MM.1S (cell line): ENCODE measurements around the gene FGFRL1.

Experiments
- DNase-seq: peaks from one replicate; pipeline ENCODE4 v3.0.0-alpha.2; 2015
- H2AFZ ChIP-seq: fragments of 300-600 bp; sonication (generic); 2 replicates; pipeline ENCODE4 v1.6.0; 2016; ENCODE audit warnings: antibody characterized with exemption, low read length
- H3F3A ChIP-seq: fragments of 300-600 bp; sonication (generic); 2 replicates; pipeline ENCODE4 v1.6.1; 2016; ENCODE audit warnings: mild to moderate bottlenecking, antibody characterized with exemption, low read length, moderate library complexity, mixed read lengths; ENCODE audit not compliant: insufficient read depth
- H3K27ac ChIP-seq: fragments of 300-600 bp; sonication (generic); 2 replicates; pipeline ENCODE4 v1.5.1; 2016; ENCODE audit warnings: mild to moderate bottlenecking, low read length
- H3K27me3 ChIP-seq: fragments of 300-600 bp; sonication (generic); replicated peaks from 2 replicates; pipeline ENCODE4 v1.6.0; 2016; ENCODE audit warnings: low read length; ENCODE audit not compliant: insufficient read depth
- H3K36me3 ChIP-seq: fragments of 300-600 bp; sonication (generic); replicated peaks from 2 replicates; pipeline ENCODE4 v1.6.1; 2016; ENCODE audit warnings: mild to moderate bottlenecking, low read length, mixed read lengths; ENCODE audit not compliant: insufficient read depth
- H3K4me1 ChIP-seq: fragments of 300-600 bp; sonication (generic); 2 replicates; pipeline ENCODE4 v1.6.1; 2016; ENCODE audit warnings: low read length, mixed read lengths
- H3K4me2 ChIP-seq: fragments of 300-600 bp; sonication (generic); 2 replicates; pipeline ENCODE4 v1.6.0; 2016; ENCODE audit warnings: low read depth, low read length
- H3K4me3 ChIP-seq: fragments of 300-600 bp; sonication (generic); 2 replicates; pipeline ENCODE4 v1.5.1; 2016; ENCODE audit warnings: low read length, mixed read lengths
- H3K79me2 ChIP-seq: fragments of 300-600 bp; sonication (generic); 2 replicates; pipeline ENCODE4 v1.6.1; 2016; ENCODE audit warnings: mixed run types, low read length, mixed read lengths
- H3K9ac ChIP-seq: fragments of 300-600 bp; sonication (generic); 2 replicates; pipeline ENCODE4 v1.6.1; 2016; ENCODE audit warnings: low read length, mixed read lengths
- H3K9me2 ChIP-seq: fragments of 300-600 bp; sonication (generic); replicated peaks from 2 replicates; pipeline ENCODE4 v1.6.1; 2016; ENCODE audit warnings: mild to moderate bottlenecking, low read length, mixed read lengths; ENCODE audit not compliant: insufficient read depth
- H3K9me3 ChIP-seq: fragments of 300-600 bp; sonication (generic); replicated peaks from 2 replicates; pipeline ENCODE4 v1.6.1; 2016; ENCODE audit warnings: mild to moderate bottlenecking, low read length, mixed read lengths; ENCODE audit not compliant: insufficient read depth
- H4K20me1 ChIP-seq: fragments of 300-600 bp; sonication (generic); 2 replicates; pipeline ENCODE4 v1.6.1; 2016; ENCODE audit warnings: mild to moderate bottlenecking, low read length, moderate library complexity, mixed read lengths; ENCODE audit not compliant: insufficient read depth
- CTCF ChIP-seq: fragments of 300-600 bp; sonication (generic); IDR thresholded peaks from 2 replicates; pipeline ENCODE4 v1.5.1; 2016; ENCODE audit warnings: antibody characterized with exemption, low read length, mixed read lengths
- EZH2 ChIP-seq: fragments of 300-600 bp; sonication (generic); optimal IDR thresholded peaks from 2 replicates; pipeline ENCODE3; 2017; ENCODE audit warnings: low read depth, mild to moderate bottlenecking, antibody characterized with exemption, low read length, mixed read lengths
- EZH2phosphoT487 ChIP-seq: fragments of 300-600 bp; sonication (generic); IDR thresholded peaks from 2 replicates; pipeline ENCODE4 v1.6.1; 2018; ENCODE audit warnings: antibody characterized with exemption, low read length

The FGFRL1 gene

GRCh38 chr4:1012034-1012739, 761 bp downstream of the FGFRL1 start:
- Histone ChIP-seq H3K9me2 (no peaks in the 10 kb centered on the region), H3F3A (no peaks in the 10 kb centered on the region), H3K79me2 (no peaks in the 10 kb centered on the region), H3K4me2 (no peak overlapping the region), H3K36me3 (no peaks in the 10 kb centered on the region), H3K27ac (no peak overlapping the region), H3K9me3 (no peaks in the 10 kb centered on the region), H4K20me1 (no peaks in the 10 kb centered on the region), H3K4me1 (no peaks in the 10 kb centered on the region), H3K4me3 (no peak overlapping the region), H3K27me3 (no peaks in the 10 kb centered on the region), H3K9ac (no peak overlapping the region), H2AFZ (no peak overlapping the region)
- DNase-seq: no peak
- TF ChIP-seq EZH2phosphoT487 (no peak), CTCF (no peak), EZH2 (no peak)

GRCh38 chr4:1013225-1014073, 2.0 kb downstream of the FGFRL1 start:
- Histone ChIP-seq H3K4me2 (no peak overlapping the region), H3K9ac (no peak overlapping the region), H3K27ac (no peak overlapping the region), H3K79me2 (no peaks in the 10 kb centered on the region), H3K4me1 (no peaks in the 10 kb centered on the region), H3K9me3 (no peaks in the 10 kb centered on the region), H3K9me2 (no peaks in the 10 kb centered on the region), H2AFZ (no peak overlapping the region), H3F3A (no peaks in the 10 kb centered on the region), H4K20me1 (no peaks in the 10 kb centered on the region), H3K36me3 (no peaks in the 10 kb centered on the region), H3K27me3 (no peaks in the 10 kb centered on the region), H3K4me3 (no peak overlapping the region)
- TF ChIP-seq CTCF (no peak), EZH2phosphoT487 (no peak), EZH2 (no peak)
- no peak for DNase-seq

GRCh38 chr4:1014291-1015167, 3.1 kb downstream of the FGFRL1 start:
- Histone ChIP-seq H4K20me1 (no peaks in the 10 kb centered on the region), H3K9ac (no peak overlapping the region), H3K36me3 (no peaks in the 10 kb centered on the region), H3K9me2 (no peaks in the 10 kb centered on the region), H3F3A (no peaks in the 10 kb centered on the region), H3K27me3 (no peaks in the 10 kb centered on the region), H3K27ac (no peak overlapping the region), H3K4me2 (no peak overlapping the region), H3K4me1 (no peaks in the 10 kb centered on the region), H3K79me2 (no peaks in the 10 kb centered on the region), H3K4me3 (no peak overlapping the region), H2AFZ (no peak overlapping the region), H3K9me3 (no peaks in the 10 kb centered on the region)
- TF ChIP-seq CTCF (no peak), EZH2phosphoT487 (no peak), EZH2 (no peak)
- DNase-seq: no peak
